Measurements from ENCODE around the gene DIABLO. TPM values are rescaled to one million over a fixed set of nuclear protein-coding genes. Genes with fewer than 3 reads are reported as not detected.

The DIABLO gene
- total RNA-seq, 1 experiment from 2014 or later, result 97.6 TPM

- BruUV-seq (replicated peaks), result no TSS peak
- Histone ChIP-seq H4K20me1 (ENCODE audit: low read length) (no peaks in the 10 kb centered on the region), H3K27me3 (ENCODE audit: low read length) (no peaks in the 10 kb centered on the region), H3K27ac (ENCODE audit: low read length) (no peak overlapping the region), H3K4me3 (ENCODE audit: low read length) (no peak overlapping the region), H3F3A (ENCODE audit: low read length, unreplicated experiment) (no peaks in the 10 kb centered on the region), H3K36me3 (ENCODE audit: low read depth, low read length) (no peaks in the 10 kb centered on the region), H3K4me2 (ENCODE audit: low read length) (no peak overlapping the region), H3K4me1 (ENCODE audit: insufficient read depth, low read length) (no peaks in the 10 kb centered on the region), H3K9me2 (replicated peaks; ENCODE audit: low read length) (no peaks in the 10 kb centered on the region), H3K79me2 (ENCODE audit: low read length) (no peaks in the 10 kb centered on the region), H3K9me3 (ENCODE audit: low read length) (no peaks in the 10 kb centered on the region), H2AFZ (ENCODE audit: low read length) (no peak overlapping the region), H3K9ac (ENCODE audit: low read length) (no peak overlapping the region)
- intact Hi-C loops (cut with micrococcal nuclease), result no loop called here
- no peak for TF ChIP-seq EZH2phosphoT487 (IDR thresholded peaks at IDR 0.05; ENCODE audit: borderline replicate concordance, low read length)
- no peak for TF ChIP-seq CTCF (conservative IDR thresholded peaks at IDR 0.05; ENCODE audit: low read depth, low read length)
- TF ChIP-seq EZH2 (IDR thresholded peaks at IDR 0.05; ENCODE audit: low read length, unreplicated experiment), result no peak
- no peak for DNase-seq
- ChIA-PET POLR2A (ENCODE audit: unreplicated experiment) (no interaction called here), CTCF (no interaction called here)
- ATAC-seq, result no peak
Measured at GRCh38 chr12:122185079-122185478, 40.8 kb downstream of the DIABLO start.

GRCh38 chr12:122184517-122184916 is 41.3 kb downstream of the DIABLO start:
- BruUV-seq (replicated peaks), result no TSS peak
- Histone ChIP-seq H3K4me1 (ENCODE audit: insufficient read depth, low read length) (no peaks in the 10 kb centered on the region), H3K4me3 (ENCODE audit: low read length) (no peak overlapping the region), H2AFZ (ENCODE audit: low read length) (no peak overlapping the region), H3F3A (ENCODE audit: low read length, unreplicated experiment) (no peaks in the 10 kb centered on the region), H3K4me2 (ENCODE audit: low read length) (no peak overlapping the region), H3K27ac (ENCODE audit: low read length) (no peak overlapping the region), H3K9me2 (replicated peaks; ENCODE audit: low read length) (no peaks in the 10 kb centered on the region), H4K20me1 (ENCODE audit: low read length) (no peaks in the 10 kb centered on the region), H3K79me2 (ENCODE audit: low read length) (no peaks in the 10 kb centered on the region), H3K36me3 (ENCODE audit: low read depth, low read length) (no peaks in the 10 kb centered on the region), H3K9me3 (ENCODE audit: low read length) (no peaks in the 10 kb centered on the region), H3K9ac (ENCODE audit: low read length) (no peak overlapping the region), H3K27me3 (ENCODE audit: low read length) (no peaks in the 10 kb centered on the region)
- intact Hi-C loops (cut with micrococcal nuclease), result no loop called here
- POLR2A ChIA-PET (ENCODE audit: unreplicated experiment), result no interaction called here
- no peak for TF ChIP-seq EZH2 (IDR thresholded peaks at IDR 0.05; ENCODE audit: low read length, unreplicated experiment)
- no peak for TF ChIP-seq CTCF (conservative IDR thresholded peaks at IDR 0.05; ENCODE audit: low read depth, low read length)
- TF ChIP-seq EZH2phosphoT487 (IDR thresholded peaks at IDR 0.05; ENCODE audit: borderline replicate concordance, low read length), result no peak
- CTCF ChIA-PET, result no interaction called here
- ATAC-seq, result no peak
- no peak for DNase-seq

GRCh38 chr12:122183588-122183940 is 42.3 kb downstream of the DIABLO start:
- ATAC-seq (no peak; the same call in 1 of the 2 replicates), DNase-seq (no peak)
- Histone ChIP-seq H2AFZ (ENCODE audit: low read length) (peak overlapping the region; percentile 68; the same call in 1 of the 2 replicates), H3K9ac (ENCODE audit: low read length) (no peak overlapping the region), H3K27me3 (ENCODE audit: low read length) (no peaks in the 10 kb centered on the region), H3K9me2 (replicated peaks; ENCODE audit: low read length) (no peaks in the 10 kb centered on the region), H3K27ac (ENCODE audit: low read length) (no peak overlapping the region), H4K20me1 (ENCODE audit: low read length) (no peaks in the 10 kb centered on the region), H3K79me2 (ENCODE audit: low read length) (no peaks in the 10 kb centered on the region), H3K4me3 (ENCODE audit: low read length) (no peak overlapping the region), H3F3A (ENCODE audit: low read length, unreplicated experiment) (no peaks in the 10 kb centered on the region), H3K9me3 (ENCODE audit: low read length) (no peaks in the 10 kb centered on the region), H3K4me1 (ENCODE audit: insufficient read depth, low read length) (no peaks in the 10 kb centered on the region), H3K36me3 (ENCODE audit: low read depth, low read length) (no peaks in the 10 kb centered on the region), H3K4me2 (ENCODE audit: low read length) (peak overlapping the region; percentile 74; the same call in 1 of the 2 replicates)
- CTCF ChIA-PET, result no interaction called here
- TF ChIP-seq CTCF (conservative IDR thresholded peaks at IDR 0.05; ENCODE audit: low read depth, low read length) (no peak), EZH2phosphoT487 (IDR thresholded peaks at IDR 0.05; ENCODE audit: borderline replicate concordance, low read length) (no peak), EZH2 (IDR thresholded peaks at IDR 0.05; ENCODE audit: low read length, unreplicated experiment) (no peak)
- no TSS peak for BruUV-seq (replicated peaks)
- POLR2A ChIA-PET (ENCODE audit: unreplicated experiment), result no interaction called here
- intact Hi-C loops (cut with micrococcal nuclease), result no loop called here

Measured in PC-3 (cell line).